Neuron (in vitro differentiated cells): ENCODE data around the gene RUFY4.
"Not testable (repeated sequence)": the region's sequence is repeated elsewhere in the genome, so short reads cannot be mapped to it uniquely, and the experiment has no call there.

Source experiments
- H2AFZ ChIP-seq: one replicate; pipeline ENCODE4 v1.6.1; 2013; ENCODE audit warnings: low read depth, mild to moderate bottlenecking, inconsistent platforms, low read length, moderate library complexity
- H3K27me3 ChIP-seq: one replicate; pipeline ENCODE4 v1.6.1; 2013; ENCODE audit warnings: low read length; ENCODE audit not compliant: insufficient read depth
- H3K36me3 ChIP-seq: one replicate; pipeline ENCODE4 v1.6.1; 2013; ENCODE audit warnings: low read length; ENCODE audit not compliant: insufficient read depth
- H3K4me1 ChIP-seq: one replicate; pipeline ENCODE4 v1.6.1; 2013; ENCODE audit warnings: low read length; ENCODE audit not compliant: insufficient read depth
- H3K4me3 ChIP-seq: 2 replicates; pipeline ENCODE4 v1.5.1; 2013; ENCODE audit warnings: mild to moderate bottlenecking, low read length, moderate library complexity
- H3K9me3 ChIP-seq: one replicate; pipeline ENCODE4 v1.6.1; 2013; ENCODE audit warnings: low read length

RUFY4 gene, protein sequence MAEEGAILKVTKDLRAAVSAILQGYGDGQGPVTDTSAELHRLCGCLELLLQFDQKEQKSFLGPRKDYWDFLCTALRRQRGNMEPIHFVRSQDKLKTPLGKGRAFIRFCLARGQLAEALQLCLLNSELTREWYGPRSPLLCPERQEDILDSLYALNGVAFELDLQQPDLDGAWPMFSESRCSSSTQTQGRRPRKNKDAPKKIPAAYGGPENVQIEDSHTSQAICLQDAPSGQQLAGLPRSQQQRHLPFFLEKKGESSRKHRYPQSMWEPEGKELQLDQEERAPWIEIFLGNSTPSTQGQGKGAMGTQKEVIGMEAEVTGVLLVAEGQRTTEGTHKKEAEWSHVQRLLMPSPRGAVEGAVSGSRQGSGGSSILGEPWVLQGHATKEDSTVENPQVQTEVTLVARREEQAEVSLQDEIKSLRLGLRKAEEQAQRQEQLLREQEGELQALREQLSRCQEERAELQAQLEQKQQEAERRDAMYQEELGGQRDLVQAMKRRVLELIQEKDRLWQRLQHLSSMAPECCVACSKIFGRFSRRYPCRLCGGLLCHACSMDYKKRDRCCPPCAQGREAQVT

GRCh38 chr2:218068721-218069334 lies at the start of gene RUFY4:
RUFY4 (plus strand) TSS chr2:218069253; CDS start chr2:218070606, 1,353 bp downstream.
- H3K4me3 ChIP-seq, H3K36me3 ChIP-seq, H3K27me3 ChIP-seq, H2AFZ ChIP-seq, H3K9me3 ChIP-seq, H3K4me1 ChIP-seq: not testable (repeated sequence)

DNA sequence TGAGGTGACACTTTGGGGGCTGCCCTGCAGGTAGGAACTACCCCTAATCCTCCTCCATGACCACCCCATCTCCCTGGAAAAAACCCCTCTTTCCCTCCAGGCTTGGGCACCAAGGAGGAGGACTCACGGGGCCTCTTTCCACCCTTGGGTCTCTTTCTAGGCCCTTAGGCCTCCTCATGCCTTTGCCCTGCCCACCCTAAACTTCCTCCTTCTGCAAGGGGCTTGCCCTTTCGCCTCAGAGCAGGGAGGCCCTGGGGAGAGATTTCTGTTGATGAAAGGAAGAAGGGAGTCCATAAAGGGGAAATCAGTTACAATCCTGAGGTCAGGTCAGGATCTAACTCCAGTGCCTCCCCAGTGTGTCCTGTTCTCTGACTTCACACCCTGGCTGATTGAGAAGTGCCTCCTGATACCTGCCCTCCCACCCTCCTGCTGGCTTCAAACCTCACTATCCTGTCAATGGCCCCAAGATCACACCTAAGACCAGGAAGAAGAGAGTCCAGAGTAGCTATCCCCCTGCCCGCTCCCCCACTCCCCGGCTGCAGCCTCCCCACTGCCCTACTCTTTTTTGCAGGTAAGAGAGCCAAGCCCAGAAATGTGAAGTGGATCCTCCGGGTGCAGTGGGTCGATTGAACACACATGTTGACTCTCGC lies 49.5 kb upstream of the RUFY4 start:
- Histone ChIP-seq H2AFZ (no peak overlapping the region), H3K27me3 (peaks cover 23% of the 10 kb centered on the region), H3K9me3 (no peaks in the 10 kb centered on the region), H3K4me1 (peaks cover 10% of the 10 kb centered on the region), H3K36me3 (no peaks in the 10 kb centered on the region), H3K4me3 (no peak overlapping the region)

- peaks cover 19% of the 10 kb centered on the region for H3K27me3 ChIP-seq
- H2AFZ ChIP-seq: no peak overlapping the region
- H3K4me3 ChIP-seq: no peak overlapping the region
- H3K9me3 ChIP-seq: no peaks in the 10 kb centered on the region
- H3K4me1 ChIP-seq: peaks cover 10% of the 10 kb centered on the region
- H3K36me3 ChIP-seq: no peaks in the 10 kb centered on the region
Observed at GRCh38 chr2:218020281-218020680, 48.8 kb upstream of the RUFY4 start.

- no peaks in the 10 kb centered on the region for H3K36me3 ChIP-seq
- peaks cover 23% of the 10 kb centered on the region for H3K27me3 ChIP-seq
- no peak overlapping the region for H2AFZ ChIP-seq
- no peak overlapping the region for H3K4me3 ChIP-seq
- no peaks in the 10 kb centered on the region for H3K9me3 ChIP-seq
- peaks cover 7% of the 10 kb centered on the region for H3K4me1 ChIP-seq
Observed at GRCh38 chr2:218020966-218021535, 48.0 kb upstream of the RUFY4 start.

DNA sequence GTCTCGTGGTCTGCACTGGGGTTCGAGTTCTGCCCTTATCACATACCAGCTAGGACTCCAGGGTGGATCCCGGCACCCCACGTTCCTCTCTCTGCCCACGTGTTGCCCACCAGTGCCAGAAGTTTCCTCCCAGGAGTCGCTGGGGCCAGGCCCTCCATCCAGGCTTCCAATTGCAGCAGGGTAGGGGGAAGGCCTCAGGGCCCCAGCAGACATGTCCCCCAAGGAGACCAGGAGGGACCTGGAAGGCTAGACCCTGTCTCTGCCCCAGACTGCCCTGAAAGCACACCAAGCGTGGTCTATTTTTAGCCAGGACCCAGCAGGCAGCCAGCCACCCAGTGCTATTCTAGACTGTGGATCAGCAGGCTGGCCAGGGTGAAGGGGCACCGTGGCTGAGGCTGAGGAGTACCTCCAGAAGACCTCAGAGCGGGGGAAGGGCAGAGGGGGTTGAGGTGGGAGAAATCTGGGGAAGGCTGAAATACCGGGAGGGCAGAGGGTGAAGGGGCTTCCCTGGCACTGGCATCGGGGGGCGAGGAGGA lies 47.4 kb upstream of the RUFY4 start:
- Histone ChIP-seq H3K9me3 (no peaks in the 10 kb centered on the region), H3K4me1 (peaks cover 7% of the 10 kb centered on the region), H3K36me3 (no peaks in the 10 kb centered on the region), H3K4me3 (no peak overlapping the region), H3K27me3 (peaks cover 24% of the 10 kb centered on the region), H2AFZ (no peak overlapping the region)

DNA sequence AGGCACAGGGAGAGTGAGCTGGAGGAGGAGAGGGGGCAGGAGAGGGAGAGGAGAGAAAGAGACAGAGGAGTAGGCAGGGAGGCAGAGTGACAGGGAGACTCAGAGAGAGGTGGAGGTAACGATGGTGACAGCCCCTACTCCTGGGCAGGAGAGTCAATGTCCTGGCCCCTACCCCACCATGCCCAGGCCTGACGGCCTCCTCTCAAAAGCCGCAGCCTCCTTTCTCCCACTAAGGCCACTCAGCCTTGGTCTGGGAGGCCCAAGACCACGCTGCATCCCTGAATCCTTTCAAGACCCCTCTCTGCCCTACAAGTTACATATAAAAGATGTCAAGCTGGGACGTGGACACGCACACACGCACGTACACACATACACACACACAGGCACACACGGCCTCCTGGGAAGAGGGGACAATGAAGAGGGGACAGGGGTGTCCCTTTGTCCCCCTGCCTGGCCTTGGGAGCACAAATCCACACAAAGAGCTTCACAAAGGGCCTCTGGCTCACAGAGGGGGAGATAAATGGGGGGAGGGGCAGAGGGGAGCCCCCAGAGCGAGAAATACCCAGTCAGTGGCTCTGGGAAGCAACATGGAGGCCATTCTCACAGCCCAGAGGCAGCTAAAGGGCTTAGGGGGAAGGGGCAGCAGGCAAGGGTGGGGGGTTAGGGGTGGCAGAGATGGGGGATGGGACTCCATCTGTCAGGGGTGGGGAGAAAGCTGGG lies 46.8 kb upstream of the RUFY4 start:
- Histone ChIP-seq H3K27me3 (peaks cover 23% of the 10 kb centered on the region), H2AFZ (no peak overlapping the region), H3K9me3 (no peaks in the 10 kb centered on the region), H3K4me3 (no peak overlapping the region), H3K36me3 (no peaks in the 10 kb centered on the region), H3K4me1 (peaks cover 7% of the 10 kb centered on the region)

DNA sequence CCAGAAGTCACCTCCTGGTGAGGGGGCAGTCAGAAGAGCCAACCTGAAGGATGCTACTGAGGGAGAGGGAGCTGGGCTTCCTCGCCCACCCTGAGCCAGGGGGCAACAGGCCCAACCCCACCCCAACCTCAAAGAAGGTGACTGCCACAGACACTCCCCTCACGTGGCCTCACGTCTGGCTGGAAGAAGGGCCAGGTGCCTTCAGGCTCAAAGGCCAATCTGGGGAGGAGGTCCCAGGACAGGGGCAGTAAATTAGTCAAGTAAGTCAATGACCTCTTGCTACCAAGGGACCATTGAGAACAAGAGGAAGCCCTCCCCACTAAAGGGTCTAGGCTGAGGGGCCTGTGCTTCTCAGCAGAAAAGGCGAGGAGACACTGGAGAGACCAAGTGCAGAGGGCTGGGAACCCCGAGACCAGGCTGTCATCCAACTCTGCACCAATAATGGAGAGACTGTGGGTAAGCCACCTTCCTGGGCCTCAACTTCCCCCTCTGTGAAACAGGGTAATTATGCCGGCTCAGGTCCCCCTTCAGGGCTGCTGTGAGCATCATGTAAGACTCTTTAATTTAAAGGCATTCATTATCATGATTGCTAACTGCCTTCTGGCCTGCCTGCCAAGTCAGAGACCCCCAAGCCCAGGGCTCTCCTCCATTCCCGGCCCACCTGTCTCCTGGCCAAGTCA lies 46.1 kb upstream of the RUFY4 start:
- H3K9me3 ChIP-seq: no peaks in the 10 kb centered on the region
- peaks cover 7% of the 10 kb centered on the region for H3K4me1 ChIP-seq
- H2AFZ ChIP-seq: no peak overlapping the region
- peaks cover 25% of the 10 kb centered on the region for H3K27me3 ChIP-seq
- H3K36me3 ChIP-seq: no peaks in the 10 kb centered on the region
- no peak overlapping the region for H3K4me3 ChIP-seq

GRCh38 chr2:218023636-218024035 lies 45.4 kb upstream of the RUFY4 start:
- no peaks in the 10 kb centered on the region for H3K36me3 ChIP-seq
- H3K4me1 ChIP-seq: peaks cover 7% of the 10 kb centered on the region
- no peak overlapping the region for H3K4me3 ChIP-seq
- H2AFZ ChIP-seq: no peak overlapping the region
- H3K27me3 ChIP-seq: peaks cover 21% of the 10 kb centered on the region
- H3K9me3 ChIP-seq: no peaks in the 10 kb centered on the region

GRCh38 chr2:218024336-218024735 lies 44.7 kb upstream of the RUFY4 start:
- H3K27me3 ChIP-seq: peaks cover 21% of the 10 kb centered on the region
- no peaks in the 10 kb centered on the region for H3K9me3 ChIP-seq
- H3K4me3 ChIP-seq: no peak overlapping the region
- H3K36me3 ChIP-seq: no peaks in the 10 kb centered on the region
- H2AFZ ChIP-seq: no peak overlapping the region
- H3K4me1 ChIP-seq: peaks cover 7% of the 10 kb centered on the region

GRCh38 chr2:218024871-218025270 lies 44.2 kb upstream of the RUFY4 start:
- Histone ChIP-seq H2AFZ (no peak overlapping the region), H3K9me3 (no peaks in the 10 kb centered on the region), H3K27me3 (peaks cover 22% of the 10 kb centered on the region), H3K36me3 (no peaks in the 10 kb centered on the region), H3K4me3 (no peak overlapping the region), H3K4me1 (peaks cover 7% of the 10 kb centered on the region)

DNA sequence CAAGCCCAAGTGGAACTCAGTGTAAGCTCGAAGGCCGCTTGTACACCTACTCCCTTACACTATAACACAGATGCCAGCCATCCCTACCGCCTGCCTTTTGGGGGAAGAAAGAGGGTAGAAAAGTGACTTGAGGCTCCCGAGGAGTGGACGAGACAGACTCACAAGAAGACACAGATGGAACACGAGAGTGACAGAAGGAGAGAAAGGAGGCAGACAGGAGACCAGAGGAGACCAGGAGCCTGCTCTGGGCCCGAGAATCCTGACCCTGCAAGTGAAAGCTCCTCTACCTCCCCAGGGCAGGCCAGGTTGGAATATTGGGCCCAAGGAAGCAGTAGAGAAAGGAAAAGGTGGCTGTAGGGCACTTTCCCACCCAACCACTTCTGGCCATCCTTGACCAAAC lies 42.8 kb upstream of the RUFY4 start:
- Histone ChIP-seq H3K36me3 (no peaks in the 10 kb centered on the region), H3K27me3 (peaks cover 17% of the 10 kb centered on the region), H3K9me3 (no peaks in the 10 kb centered on the region), H3K4me3 (no peak overlapping the region), H3K4me1 (peaks cover 7% of the 10 kb centered on the region), H2AFZ (no peak overlapping the region)
